ENCODE data around the gene CSF2. TPM values are rescaled to one million over a fixed set of nuclear protein-coding genes. Genes with fewer than 3 reads are reported as not detected.

The CSF2 gene
- total RNA-seq, 1 experiment from 2014 or later: not detected

DNA sequence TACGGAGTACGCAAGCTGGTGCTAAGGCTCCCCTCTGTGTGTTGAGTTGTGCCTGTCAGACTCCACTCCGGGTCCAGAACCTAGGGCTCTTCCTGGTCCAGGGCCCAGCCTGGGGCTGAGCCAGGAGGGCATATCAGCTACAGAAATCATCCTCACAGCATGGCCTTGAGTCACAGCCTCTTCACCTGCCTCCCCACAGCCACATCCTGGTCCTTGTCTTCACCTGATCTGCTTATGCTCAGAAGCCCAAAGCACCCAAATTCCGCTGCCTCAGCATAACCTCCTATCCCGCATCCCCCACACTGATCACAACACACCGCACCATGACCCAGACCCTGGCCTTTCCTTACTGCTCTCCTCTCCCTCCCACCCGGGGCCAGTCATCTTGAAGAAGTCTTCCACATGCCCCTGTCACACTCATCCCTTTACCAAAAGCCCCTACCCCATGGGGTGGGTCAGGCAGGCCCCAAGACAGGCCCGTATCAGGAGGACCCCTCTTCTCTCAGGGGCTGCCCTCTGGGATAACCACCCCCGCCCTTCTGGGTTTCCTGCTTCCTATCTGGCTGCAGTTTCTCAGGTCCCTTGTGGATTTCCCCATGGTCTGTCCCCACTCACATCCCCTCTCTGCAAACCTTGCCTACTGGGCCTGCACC lies 14.4 kb upstream of the CSF2 start:
- Histone ChIP-seq H3K27ac (ENCODE audit: low read length) (no peak overlapping the region), H3K36me3 (ENCODE audit: control insufficient read depth, insufficient read depth, low read length) (no peaks in the 10 kb centered on the region), H3K9me3 (ENCODE audit: control insufficient read depth, insufficient read depth, low read depth, low read length) (no peaks in the 10 kb centered on the region), H3K4me1 (ENCODE audit: control insufficient read depth, insufficient read depth, low read length) (no peaks in the 10 kb centered on the region), H3K4me3 (ENCODE audit: low read depth in 2 of 2, low read length in 2 of 2) (no peak overlapping the region), H3K27me3 (ENCODE audit: control insufficient read depth, insufficient read depth, low read length) (no peaks in the 10 kb centered on the region)
- ChIA-PET POLR2A (no interaction called here), CTCF (no interaction called here)
- ATAC-seq (no peak), DNase-seq (ENCODE audit: low read depth, low spot score) (no peak)
- in situ Hi-C loops (cut with HindIII; ENCODE audit: low pct_unique_long_range_greater_than_20kb, low sequenced_read_pairs): no loop called here
- intact Hi-C loops (cut with micrococcal nuclease; ENCODE audit: unreplicated experiment): no loop called here
- no peak for TF ChIP-seq TCF7L2 (IDR thresholded peaks at IDR 0.05; ENCODE audit: low read depth, low read length)
- TF ChIP-seq, protein P1, sequence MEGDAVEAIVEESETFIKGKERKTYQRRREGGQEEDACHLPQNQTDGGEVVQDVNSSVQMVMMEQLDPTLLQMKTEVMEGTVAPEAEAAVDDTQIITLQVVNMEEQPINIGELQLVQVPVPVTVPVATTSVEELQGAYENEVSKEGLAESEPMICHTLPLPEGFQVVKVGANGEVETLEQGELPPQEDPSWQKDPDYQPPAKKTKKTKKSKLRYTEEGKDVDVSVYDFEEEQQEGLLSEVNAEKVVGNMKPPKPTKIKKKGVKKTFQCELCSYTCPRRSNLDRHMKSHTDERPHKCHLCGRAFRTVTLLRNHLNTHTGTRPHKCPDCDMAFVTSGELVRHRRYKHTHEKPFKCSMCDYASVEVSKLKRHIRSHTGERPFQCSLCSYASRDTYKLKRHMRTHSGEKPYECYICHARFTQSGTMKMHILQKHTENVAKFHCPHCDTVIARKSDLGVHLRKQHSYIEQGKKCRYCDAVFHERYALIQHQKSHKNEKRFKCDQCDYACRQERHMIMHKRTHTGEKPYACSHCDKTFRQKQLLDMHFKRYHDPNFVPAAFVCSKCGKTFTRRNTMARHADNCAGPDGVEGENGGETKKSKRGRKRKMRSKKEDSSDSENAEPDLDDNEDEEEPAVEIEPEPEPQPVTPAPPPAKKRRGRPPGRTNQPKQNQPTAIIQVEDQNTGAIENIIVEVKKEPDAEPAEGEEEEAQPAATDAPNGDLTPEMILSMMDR (IDR thresholded peaks at IDR 0.05): no peak
- TF ChIP-seq POLR2AphosphoS5 (IDR thresholded peaks at IDR 0.05; ENCODE audit: low read depth, low read length): no peak
- TF ChIP-seq SIN3A (IDR thresholded peaks at IDR 0.05; ENCODE audit: borderline replicate concordance, insufficient read depth, low read depth, low read length): no peak
- BruUV-seq (replicated peaks): no TSS peak

DNA sequence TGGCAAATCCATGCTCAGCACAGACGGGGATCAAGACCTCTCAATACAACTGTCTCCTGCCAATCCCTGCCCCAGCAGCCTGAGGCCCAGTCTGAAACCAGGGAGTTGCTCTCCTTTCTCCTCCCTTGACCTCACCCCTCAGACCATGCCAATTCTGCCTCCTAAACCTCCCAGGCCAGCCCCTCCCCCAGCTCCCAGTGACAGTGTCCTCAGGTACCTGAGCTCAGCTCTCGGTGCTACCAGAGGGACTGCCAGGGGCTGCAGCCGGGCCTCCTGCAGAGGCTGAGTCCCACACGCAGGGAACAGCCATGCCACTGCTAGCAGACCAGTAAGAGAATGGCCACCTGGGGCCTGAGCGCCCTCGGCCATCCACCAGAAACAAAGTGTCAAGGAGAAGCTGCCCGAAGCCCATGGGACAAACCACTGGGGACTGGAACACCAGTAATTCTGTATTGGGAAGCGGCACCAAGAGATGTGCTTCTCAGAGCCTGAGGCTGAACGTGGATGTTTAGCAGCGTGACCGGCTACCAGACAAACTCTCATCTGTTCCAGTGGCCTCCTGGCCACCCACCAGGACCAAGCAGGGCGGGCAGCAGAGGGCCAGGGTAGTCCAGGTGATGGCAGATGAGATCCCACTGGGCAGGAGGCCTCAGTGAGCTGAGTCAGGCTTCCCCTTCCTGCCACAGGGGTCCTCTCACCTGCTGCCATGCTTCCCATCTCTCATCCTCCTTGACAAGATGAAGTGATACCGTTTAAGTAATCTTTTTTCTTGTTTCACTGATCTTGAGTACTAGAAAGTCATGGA lies 13.7 kb upstream of the CSF2 start:
- no TSS peak for BruUV-seq (replicated peaks)
- no peaks in the 10 kb centered on the region for H3K9me3 ChIP-seq (ENCODE audit: control insufficient read depth, insufficient read depth, low read depth, low read length)
- TF ChIP-seq POLR2AphosphoS5 (IDR thresholded peaks at IDR 0.05; ENCODE audit: low read depth, low read length) (no peak), SIN3A (IDR thresholded peaks at IDR 0.05; ENCODE audit: borderline replicate concordance, insufficient read depth, low read depth, low read length) (no peak), TCF7L2 (IDR thresholded peaks at IDR 0.05; ENCODE audit: low read depth, low read length) (no peak)
- TF ChIP-seq, protein P2, sequence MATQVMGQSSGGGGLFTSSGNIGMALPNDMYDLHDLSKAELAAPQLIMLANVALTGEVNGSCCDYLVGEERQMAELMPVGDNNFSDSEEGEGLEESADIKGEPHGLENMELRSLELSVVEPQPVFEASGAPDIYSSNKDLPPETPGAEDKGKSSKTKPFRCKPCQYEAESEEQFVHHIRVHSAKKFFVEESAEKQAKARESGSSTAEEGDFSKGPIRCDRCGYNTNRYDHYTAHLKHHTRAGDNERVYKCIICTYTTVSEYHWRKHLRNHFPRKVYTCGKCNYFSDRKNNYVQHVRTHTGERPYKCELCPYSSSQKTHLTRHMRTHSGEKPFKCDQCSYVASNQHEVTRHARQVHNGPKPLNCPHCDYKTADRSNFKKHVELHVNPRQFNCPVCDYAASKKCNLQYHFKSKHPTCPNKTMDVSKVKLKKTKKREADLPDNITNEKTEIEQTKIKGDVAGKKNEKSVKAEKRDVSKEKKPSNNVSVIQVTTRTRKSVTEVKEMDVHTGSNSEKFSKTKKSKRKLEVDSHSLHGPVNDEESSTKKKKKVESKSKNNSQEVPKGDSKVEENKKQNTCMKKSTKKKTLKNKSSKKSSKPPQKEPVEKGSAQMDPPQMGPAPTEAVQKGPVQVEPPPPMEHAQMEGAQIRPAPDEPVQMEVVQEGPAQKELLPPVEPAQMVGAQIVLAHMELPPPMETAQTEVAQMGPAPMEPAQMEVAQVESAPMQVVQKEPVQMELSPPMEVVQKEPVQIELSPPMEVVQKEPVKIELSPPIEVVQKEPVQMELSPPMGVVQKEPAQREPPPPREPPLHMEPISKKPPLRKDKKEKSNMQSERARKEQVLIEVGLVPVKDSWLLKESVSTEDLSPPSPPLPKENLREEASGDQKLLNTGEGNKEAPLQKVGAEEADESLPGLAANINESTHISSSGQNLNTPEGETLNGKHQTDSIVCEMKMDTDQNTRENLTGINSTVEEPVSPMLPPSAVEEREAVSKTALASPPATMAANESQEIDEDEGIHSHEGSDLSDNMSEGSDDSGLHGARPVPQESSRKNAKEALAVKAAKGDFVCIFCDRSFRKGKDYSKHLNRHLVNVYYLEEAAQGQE (IDR thresholded peaks at IDR 0.05; ENCODE audit: insufficient read depth in 1 of 2, low read depth in 2 of 2, low read length in 1 of 2): no peak
- TF ChIP-seq, protein P1 (IDR thresholded peaks at IDR 0.05): no peak
- H3K27me3 ChIP-seq (ENCODE audit: control insufficient read depth, insufficient read depth, low read length): no peaks in the 10 kb centered on the region
- POLR2A ChIA-PET: interaction anchor here (0.6 kb wide), 1 partner anchor 78 kb away, joined by 3 read pairs; no protein-coding TSS in a partner anchor
- ATAC-seq (no peak), DNase-seq (ENCODE audit: low read depth, low spot score) (no peak)
- H3K4me3 ChIP-seq (ENCODE audit: low read depth in 2 of 2, low read length in 2 of 2): no peak overlapping the region
- in situ Hi-C loops (cut with HindIII; ENCODE audit: low pct_unique_long_range_greater_than_20kb, low sequenced_read_pairs) (no loop called here), intact Hi-C loops (cut with micrococcal nuclease; ENCODE audit: unreplicated experiment) (loop anchor here (10.0 kb wide), 2 partner anchors 315 to 435 kb away; partner anchors contain the start of gene IRF1)
- no peak overlapping the region for H3K27ac ChIP-seq (ENCODE audit: low read length)
- H3K4me1 ChIP-seq (ENCODE audit: control insufficient read depth, insufficient read depth, low read length): no peaks in the 10 kb centered on the region
- H3K36me3 ChIP-seq (ENCODE audit: control insufficient read depth, insufficient read depth, low read length): no peaks in the 10 kb centered on the region
- CTCF ChIA-PET: no interaction called here

All from Panc1 (cell line).